A549 (cell line): ENCODE measurements around the gene LMOD1. TPM values are rescaled to one million over a fixed set of nuclear protein-coding genes. Genes with fewer than 3 reads are reported as not detected.

ENCODE experiments used
- ATAC-seq, 2 experiments: fragments of 200-7000 bp in 1 of 2; fragments of >200 bp in 1 of 2; cut with Nextera tagmentation in 1 of 2; cut with Tn5 transposase in 1 of 2; 3 replicates each; pipeline versions ENCODE4 v1.8.0 to v1.9.1; 2018 to 2020; ENCODE audit warnings: mild to moderate bottlenecking in 1 of 2, moderate library complexity in 1 of 2
- CTCF ChIA-PET: fragments of 300-600 bp; sonication (Branson Sonifier 250); formaldehyde crosslinking; extraction: SDS; loops from one replicate; lab custom pipeline; 2021; ENCODE audit warnings: antibody characterized with exemption, inconsistent platforms; lab: Yijun Ruan, JAX
- POLR2A ChIA-PET: fragments of 350-600 bp; formaldehyde crosslinking; extraction: SDS; loops from one replicate; lab custom pipeline; 2021; ENCODE audit warnings: antibody characterized with exemption, inconsistent platforms; lab: Yijun Ruan, JAX
- DNase-seq, 2 experiments: peaks; one replicate each; pipeline versions ENCODE4 v3.0.0 to v3.0.0-alpha.2; 2011 to 2016; ENCODE audit warnings: low read depth in 1 of 2, low spot score in 1 of 2
- FAIRE-seq: peaks from 2 replicates; lab custom pipeline; 2011; peaks lifted over from hg19 to GRCh38; lab: Jason Lieb, UNC
- H3K27ac ChIP-seq, 2 experiments: fragments of >200 bp; sonication (Bioruptor Twin); formaldehyde crosslinking; 3 replicates each; pipeline ENCODE4 v1.5.1; 2016 to 2017
- H3K4me1 ChIP-seq: fragments of >200 bp; sonication (Bioruptor Twin); formaldehyde crosslinking; 3 replicates; pipeline ENCODE4 v1.6.1; 2016
- H3K4me2 ChIP-seq: fragments of >200 bp; sonication (Bioruptor Twin); formaldehyde crosslinking; 3 replicates; pipeline ENCODE4 v1.6.1; 2016
- H3K4me3 ChIP-seq: fragments of >200 bp; sonication (Bioruptor Twin); formaldehyde crosslinking; 3 replicates; pipeline ENCODE4 v1.5.1; 2016
- H3K9me3 ChIP-seq: fragments of >200 bp; sonication (Bioruptor Twin); formaldehyde crosslinking; 3 replicates; pipeline ENCODE4 v1.6.1; 2016
- BHLHE40 ChIP-seq: IDR thresholded peaks from 2 replicates; pipeline ENCODE4 v1.6.1; 2012; ENCODE audit warnings: low read depth, low read length, inconsistent platforms
- CBX8 ChIP-seq: fragments of 200-600 bp; sonication (generic); IDR thresholded peaks from 2 replicates; pipeline ENCODE4 v1.6.1; 2016
- CHD4 ChIP-seq: fragments of 200-600 bp; sonication (generic); IDR thresholded peaks from 2 replicates; pipeline ENCODE4 v1.6.1; 2016; ENCODE audit warnings: antibody characterized with exemption, mild to moderate bottlenecking, borderline replicate concordance
- E2F6 ChIP-seq: IDR thresholded peaks from 2 replicates; pipeline ENCODE4 v1.6.1; 2012; ENCODE audit warnings: low read depth, borderline replicate concordance
- EHMT2 ChIP-seq: fragments of 200-600 bp; sonication (generic); IDR thresholded peaks from 2 replicates; pipeline ENCODE4 v1.6.1; 2016; ENCODE audit warnings: antibody characterized with exemption, low read depth, mild to moderate bottlenecking, moderate library complexity
- FOSB ChIP-seq: fragments of 250-450 bp; sonication (Bioruptor Pico); IDR thresholded peaks from 2 replicates; pipeline ENCODE4 v1.5.0; 2020; ENCODE audit warnings: mild to moderate bottlenecking, moderate library complexity
- HDAC2 ChIP-seq: fragments of 200-600 bp; sonication (generic); IDR thresholded peaks from 2 replicates; pipeline ENCODE4 v1.6.1; 2016
- HEYL ChIP-seq: fragments of 250-450 bp; sonication (Bioruptor Pico); IDR thresholded peaks from 2 replicates; pipeline ENCODE4 v1.8.0; 2021; ENCODE audit warnings: mild to moderate bottlenecking, moderate library complexity
- HMGXB4 ChIP-seq: fragments of 250-450 bp; sonication (Bioruptor Pico); IDR thresholded peaks from 2 replicates; pipeline ENCODE4 v1.5.0; 2021; ENCODE audit warnings: mild to moderate bottlenecking, moderate library complexity, borderline replicate concordance
- HOXA7 ChIP-seq: fragments of 250-450 bp; sonication (Bioruptor Pico); IDR thresholded peaks from 2 replicates; pipeline ENCODE4 v1.5.0; 2020; ENCODE audit warnings: mild to moderate bottlenecking, moderate library complexity
- HOXB13 ChIP-seq: fragments of 250-450 bp; sonication (Bioruptor Pico); IDR thresholded peaks from 2 replicates; pipeline ENCODE4 v1.5.0; 2020; ENCODE audit warnings: low read depth, mild to moderate bottlenecking, moderate library complexity
- HOXB5 ChIP-seq: fragments of 250-450 bp; sonication (Bioruptor Pico); IDR thresholded peaks from 2 replicates; pipeline ENCODE4 v1.5.0; 2020; ENCODE audit warnings: mild to moderate bottlenecking, moderate library complexity
- JUN ChIP-seq, 2 experiments: fragments of >200 bp; sonication (Bioruptor Twin); formaldehyde crosslinking; IDR thresholded peaks; 2 replicates in 1 of 2; 3 replicates in 1 of 2; pipeline ENCODE4 v1.6.1; 2016 to 2017
- KDM1A ChIP-seq: fragments of 200-600 bp; sonication (generic); IDR thresholded peaks from 2 replicates; pipeline ENCODE4 v1.6.1; 2016; ENCODE audit warnings: low read depth, mild to moderate bottlenecking
- MAFK ChIP-seq: fragments of 450-650 bp; IDR thresholded peaks from 2 replicates; pipeline ENCODE4 v1.6.1; 2014; ENCODE audit not compliant: partially characterized antibody
- MAX ChIP-seq: IDR thresholded peaks from 2 replicates; pipeline ENCODE4 v1.6.1; 2012
- PHF8 ChIP-seq: fragments of 200-600 bp; sonication (generic); IDR thresholded peaks from 2 replicates; pipeline ENCODE4 v1.6.1; 2016; ENCODE audit warnings: low read depth, mild to moderate bottlenecking, antibody characterized with exemption, moderate library complexity, borderline replicate concordance
- POLR2AphosphoS2 ChIP-seq: conservative IDR thresholded peaks from 2 replicates; pipeline ENCODE4 v1.6.1; 2012; ENCODE audit warnings: low read length, improper control_type of control experiment, inconsistent platforms
- REST ChIP-seq: fragments of 200-600 bp; sonication (generic); IDR thresholded peaks from 2 replicates; pipeline ENCODE4 v1.6.1; 2016; ENCODE audit warnings: antibody characterized with exemption, mild to moderate bottlenecking, moderate library complexity
- RFX5 ChIP-seq: fragments of 450-650 bp; IDR thresholded peaks from 2 replicates; pipeline ENCODE4 v1.7.1; 2014; ENCODE audit warnings: antibody characterized with exemption, mild to moderate bottlenecking, moderate library complexity
- SMC3 ChIP-seq: fragments of >200 bp; sonication (Bioruptor Twin); formaldehyde crosslinking; IDR thresholded peaks from 3 replicates; pipeline ENCODE4 v1.6.1; 2018; ENCODE audit warnings: inconsistent platforms
- ZC3H11A ChIP-seq: fragments of 450-650 bp; IDR thresholded peaks from 2 replicates; pipeline ENCODE4 v1.6.1; 2014; ENCODE audit warnings: antibody characterized with exemption, mild to moderate bottlenecking
- ZFP36 ChIP-seq: fragments of 450-650 bp; IDR thresholded peaks from 2 replicates; pipeline ENCODE4 v1.6.1; 2014; ENCODE audit warnings: borderline replicate concordance; ENCODE audit not compliant: partially characterized antibody
- ZSCAN20 ChIP-seq: fragments of 250-450 bp; sonication (Bioruptor Pico); IDR thresholded peaks from 2 replicates; pipeline ENCODE4 v1.8.0; 2022; ENCODE audit warnings: mild to moderate bottlenecking, moderate library complexity
- WGBS: methylation state at CpG from one replicate; pipeline ENCODE4 v1.1.6; 2017; ENCODE audit errors: missing lambda C conversion rate; 5-methylcytosine and 5-hydroxymethylcytosine counted together
- polyA plus RNA-seq, 4 experiments: library from polyadenylated mRNA; depleted of rRNA in 3 of 4; stranded (reverse); fragments of >200 nt; fragmentation: RNase III in 1 of 4; extraction: RNeasy Plus Mini Kit Qiagen cat#74134 plus additional on column Dnase treatment in 1 of 4; gene quantifications; 2 replicates in 3 of 4; 3 replicates in 1 of 4; pipeline ENCODE4 v1.2.3, GENCODE V29; 2011 to 2017

Gene LMOD1
- polyA plus RNA-seq, 2 of the 4 experiments (the other 2 are of a cell fraction), result not detected

GRCh38 chr1:201914456-201915235 is 31.7 kb downstream of the LMOD1 start:
- Histone ChIP-seq H3K4me1 (peaks cover 26% of the 10 kb centered on the region), H3K27ac (no peak overlapping the region), H3K9me3 (no peaks in the 10 kb centered on the region), H3K4me3 (no peak overlapping the region), H3K4me2 (no peak overlapping the region)
- no peak for DNase-seq
- 84% methylated on average over 13 of the region's 14 CpGs for WGBS
- POLR2A ChIA-PET, result no interaction called here
- CTCF ChIA-PET, result interaction anchor here (1.1 to 20.2 kb wide), 5 partner anchors 13 to 58 kb away, joined by 3 to 303 read pairs (median 4); partner anchors contain the start of genes SHISA4 and TIMM17A
- no peak for ATAC-seq
- TF ChIP-seq BHLHE40, result no peak
- TF ChIP-seq MAFK, result no peak
- no peak for TF ChIP-seq JUN (IDR thresholded peaks at IDR 0.05)
- TF ChIP-seq POLR2AphosphoS2, result no peak
- TF ChIP-seq E2F6, result no peak
- no peak for TF ChIP-seq HDAC2
- TF ChIP-seq KDM1A, result no peak
- TF ChIP-seq SMC3, result no peak
- TF ChIP-seq HOXB13 (CRISPR knock-in tag), result no peak
- TF ChIP-seq HOXB5 (CRISPR knock-in tag), result no peak
- no peak for TF ChIP-seq ZFP36
- no peak for TF ChIP-seq PHF8
- no peak for TF ChIP-seq HOXA7 (CRISPR knock-in tag)
- TF ChIP-seq EHMT2, result no peak
- TF ChIP-seq FOSB (CRISPR knock-in tag), result no peak
- no peak for TF ChIP-seq MAX
- no peak for TF ChIP-seq HEYL
- no peak for TF ChIP-seq ZC3H11A
- no peak for TF ChIP-seq CHD4
- no peak for FAIRE-seq

- ATAC-seq (no peak), DNase-seq (no peak), FAIRE-seq (no peak)
- Histone ChIP-seq H3K4me2 (no peak overlapping the region), H3K4me3 (no peak overlapping the region), H3K27ac (no peak overlapping the region), H3K9me3 (no peaks in the 10 kb centered on the region), H3K4me1 (peaks cover 21% of the 10 kb centered on the region)
- WGBS, result 68% methylated on average over 5 of the region's 5 CpGs
- no peak for TF ChIP-seq CBX8
- ChIA-PET POLR2A (no interaction called here), CTCF (interaction anchor here (0.6 to 20.2 kb wide), 4 partner anchors 11 to 59 kb away, joined by 3 to 303 read pairs (median 10); partner anchors contain the start of gene SHISA4)
Measured at GRCh38 chr1:201912832-201913231, 33.5 kb downstream of the LMOD1 start.

GRCh38 chr1:201911826-201912571 is 34.3 kb downstream of the LMOD1 start:
- FAIRE-seq (no peak), ATAC-seq (no peak), DNase-seq (no peak)
- TF ChIP-seq ZSCAN20 (CRISPR knock-in tag), result no peak
- TF ChIP-seq REST, result no peak
- TF ChIP-seq HMGXB4 (CRISPR knock-in tag), result no peak
- TF ChIP-seq RFX5, result no peak
- CTCF ChIA-PET, result interaction anchor here (1.3 to 20.2 kb wide), 3 partner anchors 10 to 60 kb away, joined by 3 to 303 read pairs (median 16); partner anchors contain the start of gene SHISA4
- POLR2A ChIA-PET, result no interaction called here
- no peak overlapping the region for H3K27ac ChIP-seq
- peaks cover 13% of the 10 kb centered on the region for H3K4me1 ChIP-seq
- WGBS, result 70% methylated on average over 4 of the region's 4 CpGs
- no peaks in the 10 kb centered on the region for H3K9me3 ChIP-seq
- no peak overlapping the region for H3K4me3 ChIP-seq
- H3K4me2 ChIP-seq, result no peak overlapping the region
